GF-D8 (cell line): ENCODE data around the gene HTR2B.
"Not testable (repeated sequence)": the region's sequence is repeated elsewhere in the genome, so short reads cannot be mapped to it uniquely, and the experiment has no call there.

ENCODE experiments used
- DNase-seq: peaks from one replicate; lab custom pipeline; 2025; lab: John Stamatoyannopoulos, UW

HTR2B gene

DNA sequence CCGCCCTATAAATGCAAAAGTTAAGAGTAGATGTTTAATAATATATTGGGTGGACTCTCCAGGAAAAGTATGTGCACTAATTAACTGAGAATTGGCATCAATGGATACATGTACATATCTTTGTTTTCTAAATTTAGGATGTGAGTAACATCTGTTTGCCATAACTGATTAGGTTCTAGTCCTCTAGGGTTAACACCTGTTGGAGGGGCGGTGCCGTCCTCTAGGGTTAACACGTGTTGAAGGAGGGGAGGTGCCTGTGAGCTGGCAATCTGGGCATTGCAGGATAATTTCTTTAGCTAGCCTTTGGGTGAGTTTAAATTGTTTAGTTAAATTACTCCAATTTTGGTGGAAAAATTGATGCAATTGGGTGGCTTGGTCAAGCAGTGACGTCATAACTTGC, 30.9 kb downstream of the HTR2B start:
- no peak for DNase-seq

DNA sequence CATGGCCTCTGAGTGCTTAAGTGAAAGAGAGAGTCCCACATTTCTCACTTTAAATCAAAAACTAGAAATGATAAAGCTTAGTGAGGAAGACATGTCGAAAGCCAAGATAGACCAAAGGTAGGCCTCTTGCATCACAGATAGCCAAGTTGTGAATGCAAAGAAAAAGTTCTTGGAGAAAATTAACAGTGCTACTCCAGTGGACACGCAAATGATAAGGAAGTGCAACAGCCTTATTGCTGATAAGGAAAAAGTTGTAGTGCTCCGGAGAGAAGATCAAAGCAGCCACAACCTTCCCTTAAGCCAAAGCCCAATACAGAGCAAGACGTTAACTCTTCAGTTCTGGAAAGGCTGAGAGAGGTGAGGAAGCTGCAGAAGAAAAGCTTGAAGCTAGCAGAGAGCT, 36.1 kb downstream of the HTR2B start:
- no peak for DNase-seq

DNA sequence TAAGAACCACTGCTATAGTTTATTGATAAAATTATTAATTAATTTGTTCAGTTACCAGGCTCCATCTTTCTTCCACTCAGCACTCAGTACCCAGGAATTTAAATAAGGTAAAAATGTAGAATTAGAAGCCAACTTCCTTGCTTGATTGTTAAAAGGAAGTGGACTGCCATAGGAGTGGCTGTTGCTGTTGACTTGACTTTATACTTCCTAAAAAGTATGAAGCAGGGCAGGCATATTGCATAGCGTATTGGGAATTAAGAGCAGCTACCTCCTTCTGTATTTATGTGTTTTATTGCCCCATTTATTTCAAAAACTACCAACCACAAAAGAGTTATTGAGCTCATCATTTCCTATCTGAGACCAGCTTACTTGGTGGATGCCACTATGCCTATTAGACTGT, 40.3 kb downstream of the HTR2B start:
- no peak for DNase-seq

DNA sequence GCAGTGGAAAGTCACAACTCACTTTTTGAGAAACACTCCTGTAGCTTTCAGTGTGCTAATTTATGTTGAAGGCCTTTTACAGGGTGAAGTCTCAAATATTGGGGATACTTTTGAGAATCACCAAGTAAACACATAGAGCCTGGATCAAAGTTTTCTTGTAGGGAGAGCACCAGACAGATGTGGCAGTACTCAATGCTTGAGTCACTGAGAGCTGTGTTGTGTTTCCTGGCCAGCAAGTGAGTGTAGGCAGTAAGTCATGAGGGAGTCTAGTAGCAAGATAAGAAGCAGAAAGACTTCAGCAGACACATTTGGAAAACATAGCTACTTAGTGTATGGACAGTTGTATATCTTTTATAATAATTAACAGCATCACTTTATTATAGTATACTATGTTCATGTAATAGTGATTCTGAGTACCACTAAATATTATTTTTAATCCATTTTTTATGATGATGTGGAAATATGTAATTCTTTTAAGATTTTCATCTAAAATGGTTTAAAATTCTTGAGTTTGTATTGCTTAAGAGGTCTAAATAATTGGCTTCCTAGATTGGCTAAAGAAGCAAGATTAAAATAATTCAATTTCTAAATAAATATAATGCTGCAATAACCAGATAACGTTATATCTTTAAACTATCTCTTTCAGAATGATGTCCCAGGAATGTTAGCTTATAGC, 55.3 kb downstream of the HTR2B start:
- no peak for DNase-seq

DNA sequence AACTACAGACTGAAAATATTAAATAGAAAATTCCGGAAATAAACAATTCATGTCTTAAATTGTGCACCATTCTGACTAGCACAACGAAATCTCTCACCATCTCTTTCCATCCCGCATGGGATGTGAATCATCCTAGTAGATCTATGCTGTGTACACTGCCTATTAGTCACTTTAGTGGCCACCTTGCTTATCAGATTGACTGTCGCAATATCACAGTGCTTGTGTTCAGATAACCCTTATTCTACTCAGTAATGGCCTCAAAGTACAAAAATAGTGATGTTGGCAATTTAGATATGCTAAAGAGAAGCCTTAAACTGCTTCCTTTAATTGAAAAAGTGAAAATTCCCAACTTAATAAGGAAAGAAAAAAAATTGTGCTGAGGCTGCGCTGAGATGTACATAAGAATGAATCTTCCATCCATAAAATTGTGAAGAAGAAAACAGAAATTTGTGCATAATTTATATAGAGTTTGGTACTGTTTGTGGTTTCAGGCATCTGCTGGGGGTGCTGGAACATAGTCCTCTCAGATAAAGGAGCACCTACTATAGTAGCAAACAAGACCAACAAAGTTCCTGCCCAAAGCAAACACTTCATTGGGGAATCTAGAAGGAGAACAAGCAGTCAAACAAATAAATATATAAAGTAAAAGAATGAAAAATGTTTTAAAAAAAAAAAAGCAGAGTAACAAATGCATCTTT, 56.2 kb downstream of the HTR2B start:
- DNase-seq, result no peak

DNA sequence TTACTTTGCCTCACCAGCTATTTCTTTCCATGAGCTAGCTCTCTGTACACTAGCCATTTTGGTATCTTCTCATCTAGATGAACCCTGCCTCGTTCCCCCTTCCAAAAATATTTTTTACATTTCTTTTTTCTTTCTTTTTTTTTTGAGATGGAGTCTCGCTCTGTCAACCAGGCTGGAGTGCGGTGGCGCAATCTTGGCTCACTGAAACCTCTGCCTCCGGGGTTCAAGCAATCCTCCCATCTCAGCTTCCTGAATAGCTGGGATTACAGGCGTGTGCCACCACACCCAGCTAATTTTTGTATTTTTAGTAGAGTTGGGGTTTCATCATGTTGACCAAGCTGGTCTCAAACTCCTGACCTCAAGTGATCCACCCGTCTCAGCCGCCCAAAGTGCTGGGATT, 57.3 kb downstream of the HTR2B start:
- not testable (repeated sequence) for DNase-seq

DNA sequence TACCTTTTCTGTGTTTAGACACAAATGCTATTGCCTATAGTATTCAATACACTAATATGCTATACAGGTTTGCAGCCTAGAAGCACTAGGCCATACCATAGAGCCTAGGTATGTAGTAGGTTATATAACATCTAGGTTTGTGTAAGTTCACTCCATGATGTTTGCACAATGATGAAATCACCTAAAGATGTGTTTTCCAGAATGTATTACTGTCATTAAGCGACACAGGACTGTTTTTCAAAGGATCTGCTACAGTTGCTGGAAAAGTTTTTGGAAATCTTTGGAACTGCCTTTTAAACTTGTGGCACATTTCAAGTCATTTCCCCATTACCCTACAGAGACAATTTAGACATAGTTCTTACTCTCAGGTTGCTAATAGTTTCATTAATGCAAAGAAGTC, 58.9 kb downstream of the HTR2B start:
- DNase-seq, result no peak

DNA sequence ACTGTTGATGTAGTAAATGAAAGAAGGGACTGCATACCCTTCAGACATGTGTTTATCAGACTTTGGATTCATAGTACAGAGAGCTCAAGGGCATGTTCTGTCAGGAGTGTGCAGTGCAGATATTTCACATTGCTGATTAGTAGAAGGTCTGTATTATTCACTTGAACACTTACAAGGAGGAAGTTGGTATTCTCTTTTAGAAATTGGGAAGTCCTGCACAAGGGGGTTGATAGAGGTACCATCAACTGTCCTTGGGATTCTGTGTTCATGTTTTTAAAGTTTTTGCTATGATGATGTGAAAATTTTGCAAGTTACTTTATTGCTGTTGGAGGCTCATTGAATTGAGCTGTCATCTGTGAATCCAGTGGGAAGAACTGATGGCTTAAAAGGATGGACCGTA, 61.5 kb downstream of the HTR2B start:
- peak; percentile 7 for DNase-seq

DNA sequence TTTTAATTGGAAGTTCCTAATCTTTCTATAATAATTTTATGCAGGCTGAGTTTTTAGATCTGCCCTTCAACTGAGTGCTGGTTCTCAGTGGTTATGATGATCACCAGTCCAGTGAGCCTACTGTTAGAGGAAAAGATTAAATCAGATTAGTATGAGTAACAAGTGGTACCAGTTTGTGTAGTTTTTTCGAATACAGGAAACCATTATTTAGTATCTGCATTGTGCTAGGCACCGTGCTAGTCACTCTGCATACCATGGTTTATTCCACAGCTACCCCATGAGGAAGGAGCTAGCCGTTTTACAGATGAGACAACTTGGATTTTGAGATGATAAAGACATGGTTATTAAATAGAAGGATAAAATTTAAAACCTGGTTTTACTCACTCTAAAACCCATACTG, 62.1 kb downstream of the HTR2B start:
- DNase-seq, result no peak

DNA sequence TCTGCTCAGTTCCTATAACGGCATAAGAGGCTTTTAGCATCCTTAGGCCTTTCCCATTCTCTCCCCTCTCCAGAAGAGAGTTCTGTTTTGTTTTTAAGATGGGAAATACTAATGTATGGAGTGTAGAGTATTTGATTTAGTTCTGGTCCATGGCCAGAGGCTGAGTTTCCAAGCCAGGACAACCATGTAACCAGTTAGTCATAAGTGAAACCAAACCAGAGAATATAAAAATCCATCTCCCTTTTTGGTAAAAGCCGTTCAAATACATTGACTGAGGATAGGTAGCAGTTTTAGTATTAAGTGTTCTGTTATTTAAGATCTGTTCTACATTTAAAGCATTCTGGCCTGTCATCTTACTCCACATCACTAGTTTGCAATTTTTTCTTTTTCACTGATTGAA, 65.1 kb downstream of the HTR2B start:
- no peak for DNase-seq

DNA sequence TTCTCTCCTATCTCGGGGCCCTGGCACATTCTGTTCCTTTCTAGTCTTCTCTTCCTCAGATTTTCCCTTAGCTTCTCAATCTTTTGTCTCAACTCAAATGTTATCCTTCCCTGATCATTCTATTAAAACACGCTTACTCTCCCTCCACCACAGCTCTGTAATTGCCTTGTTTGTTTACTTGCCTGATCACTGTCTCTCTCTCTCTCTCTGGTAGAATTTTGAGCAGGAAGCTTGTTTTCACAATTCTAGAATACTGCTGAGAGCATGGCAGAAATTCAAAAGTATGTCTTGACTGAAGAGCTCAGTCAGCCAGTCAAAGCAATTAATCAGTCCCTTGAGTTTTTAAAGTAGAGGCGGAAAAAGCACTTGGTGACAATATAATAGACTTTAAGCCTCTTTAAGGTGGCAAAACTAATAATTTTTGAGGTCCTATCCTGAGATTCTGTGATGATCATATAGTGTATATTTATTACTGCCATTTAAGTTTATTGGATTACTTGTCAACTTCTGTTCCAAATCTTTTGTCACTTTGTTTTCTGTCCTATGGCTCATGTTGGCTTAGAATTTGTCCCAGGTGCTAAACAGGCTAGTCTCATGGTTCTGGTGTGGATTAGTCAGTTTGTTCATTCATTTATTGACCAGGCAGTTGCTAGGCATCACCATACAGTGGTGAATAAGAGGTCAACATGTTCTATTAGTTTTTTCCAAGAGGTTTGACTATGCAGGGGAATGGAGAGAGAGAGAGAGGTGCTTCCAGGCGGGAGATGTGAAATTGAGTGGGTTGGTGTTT, 65.9 kb downstream of the HTR2B start:
- no peak for DNase-seq
